Keratinocyte (primary cell): ENCODE measurements around the gene CACNA1E.

Experiments used
- EZH2 ChIP-seq: IDR thresholded peaks from one replicate; pipeline ENCODE4 v1.6.1; 2012; ENCODE audit warnings: inconsistent platforms, mild to moderate bottlenecking, low read length, moderate library complexity
- TF ChIP-seq, protein P1 (sequence below), 3 experiments: IDR thresholded peaks in 1 of 3; conservative IDR thresholded peaks in 1 of 3; optimal IDR thresholded peaks in 1 of 3; 2 replicates in 2 of 3; 3 replicates in 1 of 3; pipeline versions ENCODE3 to v1.5.1; 2011; ENCODE audit warnings: low read length in 3 of 3, mild to moderate bottlenecking in 3 of 3, moderate library complexity in 2 of 3, control low read depth in 1 of 3, inconsistent platforms in 1 of 3; ENCODE audit not compliant: insufficient read depth in 2 of 3; ENCODE audit errors: extremely low read depth in 1 of 3

DNA sequence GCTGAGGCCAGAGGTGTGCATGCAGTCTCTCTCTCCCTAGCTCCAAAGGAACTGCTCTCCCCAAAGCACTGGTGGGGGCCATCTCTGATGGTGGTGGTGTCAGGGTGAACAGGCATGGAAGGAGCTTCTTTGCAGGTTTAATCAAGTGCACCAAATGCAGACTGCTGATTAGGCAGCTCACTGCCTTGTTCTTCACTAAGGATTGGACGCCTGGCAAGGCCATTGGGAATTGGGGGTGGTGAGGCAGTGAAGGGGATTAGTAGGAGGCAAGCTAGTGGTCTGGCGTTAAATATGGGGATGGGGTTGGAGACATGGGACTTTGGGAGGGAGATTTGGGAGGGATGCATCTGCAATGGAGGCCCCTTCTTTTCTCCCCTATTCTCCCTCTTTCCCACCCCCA, 1.5 kb downstream of the CACNA1E start:
- TF ChIP-seq, protein P1, sequence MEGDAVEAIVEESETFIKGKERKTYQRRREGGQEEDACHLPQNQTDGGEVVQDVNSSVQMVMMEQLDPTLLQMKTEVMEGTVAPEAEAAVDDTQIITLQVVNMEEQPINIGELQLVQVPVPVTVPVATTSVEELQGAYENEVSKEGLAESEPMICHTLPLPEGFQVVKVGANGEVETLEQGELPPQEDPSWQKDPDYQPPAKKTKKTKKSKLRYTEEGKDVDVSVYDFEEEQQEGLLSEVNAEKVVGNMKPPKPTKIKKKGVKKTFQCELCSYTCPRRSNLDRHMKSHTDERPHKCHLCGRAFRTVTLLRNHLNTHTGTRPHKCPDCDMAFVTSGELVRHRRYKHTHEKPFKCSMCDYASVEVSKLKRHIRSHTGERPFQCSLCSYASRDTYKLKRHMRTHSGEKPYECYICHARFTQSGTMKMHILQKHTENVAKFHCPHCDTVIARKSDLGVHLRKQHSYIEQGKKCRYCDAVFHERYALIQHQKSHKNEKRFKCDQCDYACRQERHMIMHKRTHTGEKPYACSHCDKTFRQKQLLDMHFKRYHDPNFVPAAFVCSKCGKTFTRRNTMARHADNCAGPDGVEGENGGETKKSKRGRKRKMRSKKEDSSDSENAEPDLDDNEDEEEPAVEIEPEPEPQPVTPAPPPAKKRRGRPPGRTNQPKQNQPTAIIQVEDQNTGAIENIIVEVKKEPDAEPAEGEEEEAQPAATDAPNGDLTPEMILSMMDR (optimal IDR thresholded peaks at IDR 0.05 in 1 of 3, IDR thresholded peaks at IDR 0.05 in 1 of 3, conservative IDR thresholded peaks at IDR 0.05 in 1 of 3; ENCODE audit: extremely low read depth in 1 of 3, insufficient read depth in 2 of 3, low read length in 3 of 3), result no peak
- peak; percentile 60 for TF ChIP-seq EZH2
